Thymus (tissue), 11 donors: Measurements from ENCODE around the gene FRRS1L. TPM values are rescaled to one million over a fixed set of nuclear protein-coding genes. Genes with fewer than 3 reads are reported as not detected.

Experiments
- DNase-seq, 9 donors: peaks; one replicate each; pipeline ENCODE4 v3.0.0-alpha.2; 2013; ENCODE audit warnings: low spot score in 9 of 9, low read depth in 6 of 9, missing footprints in 1 of 9
- H3K27ac ChIP-seq, 2 donors: one replicate each; pipeline ENCODE4 v1.5.1; 2013; ENCODE audit warnings: control low read depth in 1 of 2, low read depth in 1 of 2, low read length in 1 of 2, mild to moderate bottlenecking in 1 of 2, moderate library complexity in 1 of 2
- H3K27me3 ChIP-seq, 2 donors: one replicate each; pipeline ENCODE4 v1.5.1; 2013; ENCODE audit warnings: low read length in 1 of 2; ENCODE audit not compliant: control insufficient read depth in 2 of 2, insufficient read depth in 1 of 2
- H3K36me3 ChIP-seq, 2 donors: one replicate each; pipeline ENCODE4 v1.5.1; 2013; ENCODE audit warnings: low read length in 1 of 2, mild to moderate bottlenecking in 1 of 2, moderate library complexity in 1 of 2; ENCODE audit not compliant: control insufficient read depth in 2 of 2, insufficient read depth in 2 of 2
- H3K4me1 ChIP-seq, 2 donors: one replicate each; pipeline ENCODE4 v1.5.1; 2013; ENCODE audit warnings: low read length in 2 of 2; ENCODE audit not compliant: control insufficient read depth in 2 of 2, insufficient read depth in 2 of 2
- H3K4me3 ChIP-seq, 2 donors: one replicate each; pipeline ENCODE4 v1.5.1; 2013; ENCODE audit warnings: low read length in 2 of 2, control low read depth in 1 of 2, mild to moderate bottlenecking in 1 of 2
- H3K9me3 ChIP-seq, 2 donors: one replicate each; pipeline ENCODE4 v1.5.1; 2013; ENCODE audit warnings: low read length in 1 of 2, mild to moderate bottlenecking in 1 of 2; ENCODE audit not compliant: control insufficient read depth in 2 of 2, insufficient read depth in 1 of 2
- WGBS: extraction: QIAGEN DNeasy Blood & Tissue Kit; methylation state at CpG from one replicate; pipeline ENCODE4 v1.1.7; 2013; 5-methylcytosine and 5-hydroxymethylcytosine counted together
- polyA plus RNA-seq: library from polyadenylated mRNA; stranded (reverse); fragments of 200-250 nt; gene quantifications from one replicate; pipeline ENCODE4 v1.2.3, GENCODE V29; 2013
- total RNA-seq: library from RNA; stranded (reverse); fragments of 120-200 nt; gene quantifications from one replicate; pipeline ENCODE4 v1.2.4, GENCODE V29; 2013
- donor health status: healthy.

Gene FRRS1L
- total and polyA plus RNA-seq, 2 donors: 0.07 to 0.09 TPM

GRCh38 chr9:109094268-109094667 lies 72.8 kb downstream of the FRRS1L start:
- no peaks in the 10 kb centered on the region for H3K27me3 ChIP-seq
- H3K36me3 ChIP-seq: peaks cover 7 to 23% of the 10 kb centered on the region in 2 donors
- no peak for DNase-seq
- H3K27ac ChIP-seq: no peak overlapping the region
- H3K4me3 ChIP-seq: no peak overlapping the region
- H3K9me3 ChIP-seq: no peaks in the 10 kb centered on the region
- peaks cover 0 to 3% of the 10 kb centered on the region in 2 donors for H3K4me1 ChIP-seq
- WGBS: 90% methylated on average over 6 of the region's 6 CpGs

GRCh38 chr9:109092587-109092986 lies 74.5 kb downstream of the FRRS1L start:
- Histone ChIP-seq H3K4me3 (no peak overlapping the region), H3K9me3 (no peaks in the 10 kb centered on the region), H3K27me3 (no peaks in the 10 kb centered on the region), H3K27ac (no peak overlapping the region), H3K4me1 (no peaks in the 10 kb centered on the region), H3K36me3 (peaks cover 15 to 36% of the 10 kb centered on the region in 2 donors)
- DNase-seq: no peak
- WGBS: 97% methylated on average over 1 of the region's 1 CpG

- H3K9me3 ChIP-seq: no peaks in the 10 kb centered on the region
- H3K27me3 ChIP-seq: no peaks in the 10 kb centered on the region
- H3K36me3 ChIP-seq: peaks cover 12 to 41% of the 10 kb centered on the region in 2 donors
- no peak overlapping the region for H3K27ac ChIP-seq
- DNase-seq: no peak
- no peaks in the 10 kb centered on the region for H3K4me1 ChIP-seq
- H3K4me3 ChIP-seq: no peak overlapping the region
Observed at GRCh38 chr9:109092051-109092580, 74.9 kb downstream of the FRRS1L start.

- Histone ChIP-seq H3K4me1 (no peaks in the 10 kb centered on the region), H3K9me3 (no peaks in the 10 kb centered on the region), H3K27me3 (no peaks in the 10 kb centered on the region), H3K36me3 (peaks cover 16 to 51% of the 10 kb centered on the region in 2 donors), H3K27ac (no peak overlapping the region), H3K4me3 (no peak overlapping the region)
- no peak for DNase-seq
- WGBS: 99% methylated on average over 7 of the region's 7 CpGs
Observed at GRCh38 chr9:109088221-109088620, 78.8 kb downstream of the FRRS1L start.

- Histone ChIP-seq H3K4me3 (no peak overlapping the region), H3K27me3 (no peaks in the 10 kb centered on the region), H3K36me3 (peaks cover 16 to 50% of the 10 kb centered on the region in 2 donors), H3K9me3 (no peaks in the 10 kb centered on the region), H3K27ac (no peak overlapping the region), H3K4me1 (no peaks in the 10 kb centered on the region)
- WGBS: 100% methylated on average over 2 of the region's 2 CpGs
- no peak for DNase-seq
Observed at GRCh38 chr9:109087795-109088194, 79.3 kb downstream of the FRRS1L start.

GRCh38 chr9:109086221-109086620 lies 80.8 kb downstream of the FRRS1L start:
- H3K36me3 ChIP-seq: peaks cover 13 to 41% of the 10 kb centered on the region in 2 donors
- no peaks in the 10 kb centered on the region for H3K27me3 ChIP-seq
- no peaks in the 10 kb centered on the region for H3K4me1 ChIP-seq
- H3K27ac ChIP-seq: no peak overlapping the region
- no peaks in the 10 kb centered on the region for H3K9me3 ChIP-seq
- WGBS: 97% methylated on average over 3 of the region's 3 CpGs
- H3K4me3 ChIP-seq: no peak overlapping the region
- DNase-seq: no peak

- DNase-seq: no peak
- H3K27me3 ChIP-seq: no peaks in the 10 kb centered on the region
- no peak overlapping the region for H3K27ac ChIP-seq
- H3K36me3 ChIP-seq: peaks cover 13 to 34% of the 10 kb centered on the region in 2 donors
- no peak overlapping the region for H3K4me3 ChIP-seq
- H3K4me1 ChIP-seq: no peaks in the 10 kb centered on the region
- no peaks in the 10 kb centered on the region for H3K9me3 ChIP-seq
Observed at GRCh38 chr9:109085510-109085909, 81.5 kb downstream of the FRRS1L start.

- H3K9me3 ChIP-seq: no peaks in the 10 kb centered on the region
- DNase-seq: no peak
- no peaks in the 10 kb centered on the region for H3K4me1 ChIP-seq
- peaks cover 11 to 42% of the 10 kb centered on the region in 2 donors for H3K36me3 ChIP-seq
- no peaks in the 10 kb centered on the region for H3K27me3 ChIP-seq
- WGBS: 99% methylated on average over 4 of the region's 4 CpGs
- no peak overlapping the region for H3K4me3 ChIP-seq
- H3K27ac ChIP-seq: no peak overlapping the region
Observed at GRCh38 chr9:109083813-109084405, 83.1 kb downstream of the FRRS1L start.

- Histone ChIP-seq H3K27me3 (no peaks in the 10 kb centered on the region), H3K36me3 (peaks cover 9 to 41% of the 10 kb centered on the region in 2 donors), H3K4me1 (no peaks in the 10 kb centered on the region), H3K9me3 (no peaks in the 10 kb centered on the region), H3K4me3 (no peak overlapping the region), H3K27ac (no peak overlapping the region)
- no peak for DNase-seq
- WGBS: 97% methylated on average over 7 of the region's 7 CpGs
Observed at GRCh38 chr9:109083141-109083540, 83.9 kb downstream of the FRRS1L start.
